ENCODE data around the gene TEX12.

The TEX12 gene

GRCh38 chr11:112159098-112160065, 7.8 kb upstream of the TEX12 start:
- TF ChIP-seq POLR2AphosphoS5 (IDR thresholded peaks at IDR 0.05; ENCODE audit: low read depth, low read length) (no peak), TAF1 (IDR thresholded peaks at IDR 0.05; ENCODE audit: borderline replicate concordance, insufficient read depth, low read length) (no peak), FOXP2 (optimal IDR thresholded peaks at IDR 0.05; ENCODE audit: borderline replicate concordance, extremely low read depth, extremely low read length, insufficient read depth) (no peak), SIN3A (IDR thresholded peaks at IDR 0.05; ENCODE audit: borderline replicate concordance, insufficient read depth, low read length) (no peak)
- TF ChIP-seq, protein P1, sequence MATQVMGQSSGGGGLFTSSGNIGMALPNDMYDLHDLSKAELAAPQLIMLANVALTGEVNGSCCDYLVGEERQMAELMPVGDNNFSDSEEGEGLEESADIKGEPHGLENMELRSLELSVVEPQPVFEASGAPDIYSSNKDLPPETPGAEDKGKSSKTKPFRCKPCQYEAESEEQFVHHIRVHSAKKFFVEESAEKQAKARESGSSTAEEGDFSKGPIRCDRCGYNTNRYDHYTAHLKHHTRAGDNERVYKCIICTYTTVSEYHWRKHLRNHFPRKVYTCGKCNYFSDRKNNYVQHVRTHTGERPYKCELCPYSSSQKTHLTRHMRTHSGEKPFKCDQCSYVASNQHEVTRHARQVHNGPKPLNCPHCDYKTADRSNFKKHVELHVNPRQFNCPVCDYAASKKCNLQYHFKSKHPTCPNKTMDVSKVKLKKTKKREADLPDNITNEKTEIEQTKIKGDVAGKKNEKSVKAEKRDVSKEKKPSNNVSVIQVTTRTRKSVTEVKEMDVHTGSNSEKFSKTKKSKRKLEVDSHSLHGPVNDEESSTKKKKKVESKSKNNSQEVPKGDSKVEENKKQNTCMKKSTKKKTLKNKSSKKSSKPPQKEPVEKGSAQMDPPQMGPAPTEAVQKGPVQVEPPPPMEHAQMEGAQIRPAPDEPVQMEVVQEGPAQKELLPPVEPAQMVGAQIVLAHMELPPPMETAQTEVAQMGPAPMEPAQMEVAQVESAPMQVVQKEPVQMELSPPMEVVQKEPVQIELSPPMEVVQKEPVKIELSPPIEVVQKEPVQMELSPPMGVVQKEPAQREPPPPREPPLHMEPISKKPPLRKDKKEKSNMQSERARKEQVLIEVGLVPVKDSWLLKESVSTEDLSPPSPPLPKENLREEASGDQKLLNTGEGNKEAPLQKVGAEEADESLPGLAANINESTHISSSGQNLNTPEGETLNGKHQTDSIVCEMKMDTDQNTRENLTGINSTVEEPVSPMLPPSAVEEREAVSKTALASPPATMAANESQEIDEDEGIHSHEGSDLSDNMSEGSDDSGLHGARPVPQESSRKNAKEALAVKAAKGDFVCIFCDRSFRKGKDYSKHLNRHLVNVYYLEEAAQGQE (IDR thresholded peaks at IDR 0.05; ENCODE audit: insufficient read depth in 1 of 2, low read depth in 2 of 2, low read length in 2 of 2), result no peak

DNA sequence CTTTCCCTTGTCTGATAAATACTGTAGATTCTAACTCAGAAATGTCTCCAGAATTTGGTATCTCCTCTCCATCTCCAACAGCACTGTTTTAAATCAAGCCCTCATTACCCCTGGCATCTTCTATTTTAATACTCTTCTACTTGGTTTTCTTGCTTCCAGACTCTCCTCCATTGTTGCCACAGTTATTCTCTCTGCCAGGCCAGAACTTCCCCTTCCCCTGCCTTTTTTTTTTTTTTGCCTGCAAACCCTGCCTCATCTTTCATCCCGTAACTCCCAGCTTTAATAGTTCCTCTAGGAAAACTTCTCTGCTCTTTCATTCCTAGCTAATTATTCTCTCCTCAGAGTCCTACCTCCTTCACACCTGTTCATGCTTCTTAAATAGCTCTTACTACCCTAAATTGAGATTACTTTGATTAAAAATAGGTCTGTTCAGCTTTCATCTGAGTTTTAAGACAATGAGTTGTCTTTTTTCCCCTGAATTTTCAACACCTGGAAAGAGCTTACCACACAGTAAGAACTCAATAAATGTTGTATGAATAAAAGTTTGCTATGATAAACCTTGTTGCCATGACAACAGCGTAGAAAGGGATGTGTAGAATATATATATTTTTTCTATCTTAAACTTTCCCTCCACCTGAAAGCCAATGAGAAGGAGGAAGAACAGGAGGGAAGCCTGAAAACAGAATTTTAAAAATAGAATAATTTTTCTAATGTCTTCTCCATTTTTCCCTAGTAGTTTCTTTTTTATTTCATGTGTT, 6.9 kb upstream of the TEX12 start:
- TF ChIP-seq, protein P1 (IDR thresholded peaks at IDR 0.05; ENCODE audit: insufficient read depth in 1 of 2, low read depth in 2 of 2, low read length in 2 of 2), result no peak
- TF ChIP-seq SIN3A (IDR thresholded peaks at IDR 0.05; ENCODE audit: borderline replicate concordance, insufficient read depth, low read length), result no peak
- TF ChIP-seq FOXP2 (optimal IDR thresholded peaks at IDR 0.05; ENCODE audit: borderline replicate concordance, extremely low read depth, extremely low read length, insufficient read depth), result no peak
- TF ChIP-seq POLR2AphosphoS5 (IDR thresholded peaks at IDR 0.05; ENCODE audit: low read depth, low read length), result no peak
- TF ChIP-seq TAF1 (IDR thresholded peaks at IDR 0.05; ENCODE audit: borderline replicate concordance, insufficient read depth, low read length), result no peak

DNA sequence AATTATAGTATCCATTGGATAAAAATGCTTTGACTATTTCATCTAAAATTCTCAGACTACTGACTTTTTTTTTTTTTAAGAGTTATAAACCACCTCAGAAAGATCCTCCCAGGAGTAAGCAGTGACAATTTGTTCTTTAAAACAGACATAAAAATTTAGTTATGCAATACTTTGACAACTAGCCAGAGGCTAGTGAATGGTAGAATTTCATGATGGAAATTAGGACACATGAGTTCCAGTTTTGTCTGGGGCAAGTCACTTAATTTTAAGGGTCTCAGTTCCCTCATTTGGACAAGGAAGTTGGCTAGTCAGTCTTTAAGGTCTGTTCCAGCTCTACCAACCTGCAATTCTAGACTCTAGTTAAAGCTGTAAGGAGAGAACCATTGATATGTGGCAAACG, 6.2 kb upstream of the TEX12 start:
- no peak for TF ChIP-seq FOXP2 (optimal IDR thresholded peaks at IDR 0.05; ENCODE audit: borderline replicate concordance, extremely low read depth, extremely low read length, insufficient read depth)
- TF ChIP-seq SIN3A (IDR thresholded peaks at IDR 0.05; ENCODE audit: borderline replicate concordance, insufficient read depth, low read length), result no peak
- TF ChIP-seq TAF1 (IDR thresholded peaks at IDR 0.05; ENCODE audit: borderline replicate concordance, insufficient read depth, low read length), result no peak
- TF ChIP-seq, protein P1 (IDR thresholded peaks at IDR 0.05; ENCODE audit: insufficient read depth in 1 of 2, low read depth in 2 of 2, low read length in 2 of 2), result no peak
- no peak for TF ChIP-seq POLR2AphosphoS5 (IDR thresholded peaks at IDR 0.05; ENCODE audit: low read depth, low read length)

DNA sequence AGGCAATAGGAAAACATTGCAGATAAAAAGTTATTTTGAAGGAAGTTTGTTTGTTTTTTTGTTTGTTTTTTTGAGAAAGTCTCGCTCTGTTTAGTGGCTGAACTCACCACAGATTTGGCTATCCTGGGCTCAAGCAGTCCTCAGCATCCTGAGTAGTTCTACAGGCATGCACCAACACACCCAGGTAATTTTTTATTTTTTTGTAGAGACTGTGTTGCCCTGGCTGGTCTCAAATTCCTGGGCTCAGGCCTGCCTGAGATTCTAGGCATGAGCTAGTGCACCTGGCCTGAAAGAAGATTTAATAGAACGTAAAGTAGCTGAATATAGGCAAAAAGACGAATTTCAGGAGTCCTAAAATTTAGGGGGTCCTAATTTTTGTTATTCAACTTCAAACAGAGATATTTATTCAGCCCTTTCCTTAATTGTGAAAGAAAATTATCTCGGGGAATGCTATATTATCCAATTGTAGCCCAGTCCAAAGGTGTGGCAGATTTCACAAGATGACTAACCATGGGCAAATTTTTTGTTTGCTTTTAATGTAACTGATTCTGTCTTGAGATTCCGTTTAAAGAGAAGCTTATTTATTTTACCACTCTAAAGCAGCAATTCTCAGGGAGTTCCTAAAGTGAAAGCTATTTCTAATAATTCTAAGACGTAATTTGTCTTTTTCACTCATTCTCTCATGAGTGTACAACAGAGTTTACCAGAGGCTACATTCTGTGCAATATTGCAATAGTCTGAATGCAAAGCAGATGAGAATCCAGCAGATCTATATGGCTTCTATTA, 4.2 kb upstream of the TEX12 start:
- TF ChIP-seq TAF1 (IDR thresholded peaks at IDR 0.05; ENCODE audit: borderline replicate concordance, insufficient read depth, low read length), result no peak
- TF ChIP-seq, protein P1 (IDR thresholded peaks at IDR 0.05; ENCODE audit: insufficient read depth in 1 of 2, low read depth in 2 of 2, low read length in 2 of 2), result no peak
- TF ChIP-seq SIN3A (IDR thresholded peaks at IDR 0.05; ENCODE audit: borderline replicate concordance, insufficient read depth, low read length), result no peak
- no peak for TF ChIP-seq FOXP2 (optimal IDR thresholded peaks at IDR 0.05; ENCODE audit: borderline replicate concordance, extremely low read depth, extremely low read length, insufficient read depth)
- no peak for TF ChIP-seq POLR2AphosphoS5 (IDR thresholded peaks at IDR 0.05; ENCODE audit: low read depth, low read length)

Measured in PFSK-1 (cell line).